Measurements from ENCODE around the gene SHISAL1.

Gene SHISAL1

DNA sequence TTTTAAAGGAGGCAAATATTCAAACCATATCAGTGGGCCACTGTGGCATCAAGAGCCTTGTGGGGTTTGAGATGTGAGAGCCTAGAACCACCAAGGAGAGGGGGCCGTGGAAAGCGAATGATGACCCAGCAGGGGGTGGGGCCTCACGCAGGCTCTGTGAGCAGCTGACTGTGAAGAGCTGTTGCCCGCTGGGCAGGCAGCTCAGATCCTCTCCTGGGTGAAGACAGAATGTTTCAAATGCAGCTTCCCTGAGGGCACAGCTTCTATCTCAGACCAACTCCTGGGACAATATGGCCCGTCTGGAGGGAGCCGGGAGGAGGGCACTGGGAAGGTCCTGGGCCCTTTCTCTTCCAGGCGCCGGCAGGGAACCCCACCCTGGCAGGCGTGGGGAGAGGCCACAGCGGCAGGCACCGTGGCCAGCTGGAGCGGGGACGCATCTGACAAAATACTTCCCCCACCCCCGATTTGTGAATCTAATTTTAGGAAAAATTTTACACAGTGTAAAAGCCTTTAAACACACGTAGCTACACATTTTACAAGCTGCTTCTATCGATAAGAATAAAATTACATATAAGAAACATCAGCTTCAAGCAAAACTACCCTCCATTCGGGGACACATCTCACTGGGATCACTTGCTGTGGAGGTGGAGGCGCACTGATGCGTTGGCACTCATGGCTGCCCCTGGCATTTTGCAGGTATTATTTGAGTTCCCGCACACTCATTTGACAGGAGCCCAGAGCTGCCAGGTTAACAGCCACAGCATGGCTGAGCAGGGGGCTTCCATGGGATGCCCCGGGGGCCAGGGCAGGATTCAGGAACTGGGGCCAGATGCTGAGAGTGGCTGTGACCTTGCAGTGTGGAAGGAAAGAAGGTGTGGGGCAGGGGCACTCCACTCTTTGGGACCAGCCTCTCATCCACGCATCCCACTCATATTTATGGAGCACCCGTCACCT lies 91.7 kb downstream of the SHISAL1 start:
- no peak for DNase-seq (ENCODE audit: low read depth)
- no peak overlapping the region for H3K4me3 ChIP-seq (ENCODE audit: low read depth, low read length)
- TF ChIP-seq, protein P1, sequence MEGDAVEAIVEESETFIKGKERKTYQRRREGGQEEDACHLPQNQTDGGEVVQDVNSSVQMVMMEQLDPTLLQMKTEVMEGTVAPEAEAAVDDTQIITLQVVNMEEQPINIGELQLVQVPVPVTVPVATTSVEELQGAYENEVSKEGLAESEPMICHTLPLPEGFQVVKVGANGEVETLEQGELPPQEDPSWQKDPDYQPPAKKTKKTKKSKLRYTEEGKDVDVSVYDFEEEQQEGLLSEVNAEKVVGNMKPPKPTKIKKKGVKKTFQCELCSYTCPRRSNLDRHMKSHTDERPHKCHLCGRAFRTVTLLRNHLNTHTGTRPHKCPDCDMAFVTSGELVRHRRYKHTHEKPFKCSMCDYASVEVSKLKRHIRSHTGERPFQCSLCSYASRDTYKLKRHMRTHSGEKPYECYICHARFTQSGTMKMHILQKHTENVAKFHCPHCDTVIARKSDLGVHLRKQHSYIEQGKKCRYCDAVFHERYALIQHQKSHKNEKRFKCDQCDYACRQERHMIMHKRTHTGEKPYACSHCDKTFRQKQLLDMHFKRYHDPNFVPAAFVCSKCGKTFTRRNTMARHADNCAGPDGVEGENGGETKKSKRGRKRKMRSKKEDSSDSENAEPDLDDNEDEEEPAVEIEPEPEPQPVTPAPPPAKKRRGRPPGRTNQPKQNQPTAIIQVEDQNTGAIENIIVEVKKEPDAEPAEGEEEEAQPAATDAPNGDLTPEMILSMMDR (IDR thresholded peaks at IDR 0.05; ENCODE audit: control insufficient read depth, extremely low read depth, insufficient read depth) = no peak

DNA sequence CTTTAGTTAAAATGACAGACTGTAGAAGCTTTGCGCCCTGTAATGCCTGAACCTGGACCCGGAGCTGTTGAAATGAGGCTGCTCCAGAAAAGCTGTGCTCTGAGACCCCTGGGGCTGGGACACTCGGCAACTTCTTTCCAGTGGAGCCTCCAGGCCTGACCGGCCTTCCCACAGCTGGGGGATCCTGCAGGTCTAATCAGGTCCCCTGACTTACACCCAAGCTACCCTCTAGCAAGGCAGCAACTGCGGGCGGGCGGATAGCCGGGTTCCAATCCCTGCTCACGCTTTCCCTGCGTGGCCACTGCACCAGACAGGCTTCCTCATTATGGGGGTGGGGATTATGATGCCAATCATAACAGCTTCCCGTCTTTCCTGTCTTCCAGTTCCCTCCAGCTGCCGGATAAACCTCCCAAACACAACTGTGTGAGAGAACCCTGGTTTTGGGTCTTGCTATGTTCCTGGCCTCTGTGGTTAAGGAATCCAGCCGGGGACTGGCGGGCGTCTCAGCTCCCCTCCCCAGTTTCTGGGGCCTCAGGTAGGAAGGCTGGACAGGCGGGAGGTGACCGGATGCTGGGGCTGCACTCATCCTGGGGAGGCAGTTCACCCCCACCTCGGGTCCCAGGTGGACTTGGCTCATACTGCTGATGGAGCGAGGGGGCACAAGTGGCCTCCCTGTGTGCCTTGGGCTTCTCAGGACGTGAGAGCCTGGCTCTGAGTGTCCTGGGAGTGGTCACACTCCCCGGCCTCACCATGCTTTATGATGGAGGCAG lies 93.5 kb downstream of the SHISAL1 start:
- H3K4me3 ChIP-seq (ENCODE audit: low read depth, low read length) = no peak overlapping the region
- DNase-seq (ENCODE audit: low read depth) = no peak
- TF ChIP-seq, protein P1 (IDR thresholded peaks at IDR 0.05; ENCODE audit: control insufficient read depth, extremely low read depth, insufficient read depth) = no peak

GRCh38 chr22:44218071-44218470 lies 94.7 kb downstream of the SHISAL1 start:
- TF ChIP-seq, protein P1 (IDR thresholded peaks at IDR 0.05; ENCODE audit: control insufficient read depth, extremely low read depth, insufficient read depth) = no peak
- no peak for DNase-seq (ENCODE audit: low read depth)
- H3K4me3 ChIP-seq (ENCODE audit: low read depth, low read length) = no peak overlapping the region

GRCh38 chr22:44217346-44217745 lies 95.4 kb downstream of the SHISAL1 start:
- H3K4me3 ChIP-seq (ENCODE audit: low read depth, low read length) = no peak overlapping the region
- no peak for DNase-seq (ENCODE audit: low read depth)
- TF ChIP-seq, protein P1 (IDR thresholded peaks at IDR 0.05; ENCODE audit: control insufficient read depth, extremely low read depth, insufficient read depth) = no peak

- TF ChIP-seq, protein P1 (IDR thresholded peaks at IDR 0.05; ENCODE audit: control insufficient read depth, extremely low read depth, insufficient read depth) = no peak
- DNase-seq (ENCODE audit: low read depth) = no peak
- no peak overlapping the region for H3K4me3 ChIP-seq (ENCODE audit: low read depth, low read length)
Measured at GRCh38 chr22:44215287-44215686, 97.5 kb downstream of the SHISAL1 start.

DNA sequence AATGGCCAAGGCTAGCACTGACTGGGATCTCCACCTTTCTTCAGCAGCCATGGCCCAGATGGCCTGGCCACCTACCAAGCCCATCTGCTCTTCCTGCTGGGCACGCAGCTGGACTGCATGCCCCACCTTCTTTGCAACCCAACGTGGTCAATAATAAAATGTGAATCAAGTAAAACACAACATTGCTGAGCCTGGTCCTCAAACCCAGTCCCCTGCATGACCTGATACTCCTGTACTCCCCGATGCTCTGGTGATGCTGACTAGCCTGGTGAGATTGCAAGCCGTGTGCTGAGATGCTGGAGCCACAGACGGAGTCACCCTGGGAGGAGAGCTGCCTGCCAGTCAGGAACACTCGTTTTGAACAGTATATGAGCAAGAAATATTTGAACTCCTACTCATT lies 98.0 kb downstream of the SHISAL1 start:
- H3K4me3 ChIP-seq (ENCODE audit: low read depth, low read length) = no peak overlapping the region
- DNase-seq (ENCODE audit: low read depth) = no peak
- TF ChIP-seq, protein P1 (IDR thresholded peaks at IDR 0.05; ENCODE audit: control insufficient read depth, extremely low read depth, insufficient read depth) = no peak
